Measurements from ENCODE around the gene RHBDL1. TPM values are rescaled to one million over a fixed set of nuclear protein-coding genes. Genes with fewer than 3 reads are reported as not detected.

The RHBDL1 gene
- total and polyA plus RNA-seq, 9 of the 15 experiments (the other 6 are each of a cell fraction or from before 2014, with no cell fraction given): 0.03 to 5.6 (median 1.3) TPM; not detected in 1

GRCh38 chr16:678858-679813, 3.7 kb downstream of the RHBDL1 start:
- H3K4me3 ChIP-seq: peak overlapping the region; percentile 64
- peaks cover 45% of the 10 kb centered on the region for H3K79me2 ChIP-seq (ENCODE audit: control insufficient read depth, insufficient read depth, low read length)
- H3K9me1 ChIP-seq (ENCODE audit: control insufficient read depth, insufficient read depth, low read length): peaks cover 11% of the 10 kb centered on the region
- peaks cover 21% of the 10 kb centered on the region for H4K20me1 ChIP-seq (replicated peaks; ENCODE audit: control insufficient read depth, insufficient read depth, low read length)
- intact Hi-C loops (cut with micrococcal nuclease): loop anchor here (5.0 kb wide), 1 partner anchor 42 kb away; the partner anchor contains the start of gene METTL26
- H2AFZ ChIP-seq (ENCODE audit: low read depth, low read length): peak overlapping the region; percentile 92
- FAIRE-seq (peak; percentile 62), ATAC-seq (peak; percentile 58), DNase-seq (ENCODE audit: extremely low read depth in 1 of 4, low spot score in 3 of 4) (peak; percentile 75 to 88 (median 82))
- H3K36me3 ChIP-seq (ENCODE audit: control insufficient read depth, insufficient read depth, low read length): peaks cover 39% of the 10 kb centered on the region
- 10% methylated on average over 38 of the region's 52 CpGs for WGBS (ENCODE audit: insufficient coverage, low coverage, missing lambda C conversion rate)
- H3K4me2 ChIP-seq (ENCODE audit: insufficient read depth, low read length): peak overlapping the region; percentile 98
- peaks cover 45 to 98% of the 10 kb centered on the region in 2 experiments for H3K4me1 ChIP-seq (replicated peaks in 1 of 2; ENCODE audit: control insufficient read depth in 2 of 2, insufficient read depth in 2 of 2, low read length in 2 of 2)
- peak overlapping the region; percentile 84 to 93 for H3K9ac ChIP-seq (ENCODE audit: insufficient read depth in 1 of 2, low read depth in 2 of 2, low read length in 2 of 2)
- no peaks in the 10 kb centered on the region for H3K27me3 ChIP-seq (ENCODE audit: control insufficient read depth in 2 of 2, insufficient read depth in 2 of 2, low read length in 2 of 2)
- in situ Hi-C loops (cut with MboI): loop anchor here (10.0 kb wide), 1 partner anchor 284 kb away; the partner anchor contains the start of gene NME4
- CTCF ChIA-PET (ENCODE audit: low intra/inter-chr PET ratio): no interaction called here
- H3K9me3 ChIP-seq (replicated peaks; ENCODE audit: control insufficient read depth, insufficient read depth, low read depth, low read length): no peaks in the 10 kb centered on the region
- H3K27ac ChIP-seq (ENCODE audit: extremely low read depth, low read depth, low read length): peak overlapping the region; percentile 82
- POLR2A ChIA-PET: interaction anchor here (0.6 to 1.5 kb wide), 6 partner anchors 10 to 386 kb away, joined by 3 to 4 read pairs (median 3); no protein-coding TSS in a partner anchor
- no TSS peak for BruUV-seq (replicated peaks)
- TF ChIP-seq NUFIP1 (IDR thresholded peaks at IDR 0.05; ENCODE audit: partially characterized antibody) (no peak), ZBED1 (IDR thresholded peaks at IDR 0.05) (no peak; the same call in 1 of the 2 replicates), PBX2 (CRISPR knock-in tag; IDR thresholded peaks at IDR 0.05; ENCODE audit: low read depth) (no peak), PBX2 (tag; conservative IDR thresholded peaks at IDR 0.05; ENCODE audit: low read depth) (no peak), SP1 (CRISPR knock-in tag; IDR thresholded peaks at IDR 0.05) (peak; percentile 63), MTA1 (IDR thresholded peaks at IDR 0.05; ENCODE audit: borderline replicate concordance) (no peak), KDM4B (IDR thresholded peaks at IDR 0.05; ENCODE audit: borderline replicate concordance in 2 of 2, low read depth in 1 of 2) (0 out of 4 replicates have a peak, but pooled peaks of 1 of the 2 experiments have one; percentile 23), NR2C2 (CRISPR knock-in tag; IDR thresholded peaks at IDR 0.05) (no peak), NR2C2 (tag; IDR thresholded peaks at IDR 0.05) (no peak)
- TF ChIP-seq, protein P1, sequence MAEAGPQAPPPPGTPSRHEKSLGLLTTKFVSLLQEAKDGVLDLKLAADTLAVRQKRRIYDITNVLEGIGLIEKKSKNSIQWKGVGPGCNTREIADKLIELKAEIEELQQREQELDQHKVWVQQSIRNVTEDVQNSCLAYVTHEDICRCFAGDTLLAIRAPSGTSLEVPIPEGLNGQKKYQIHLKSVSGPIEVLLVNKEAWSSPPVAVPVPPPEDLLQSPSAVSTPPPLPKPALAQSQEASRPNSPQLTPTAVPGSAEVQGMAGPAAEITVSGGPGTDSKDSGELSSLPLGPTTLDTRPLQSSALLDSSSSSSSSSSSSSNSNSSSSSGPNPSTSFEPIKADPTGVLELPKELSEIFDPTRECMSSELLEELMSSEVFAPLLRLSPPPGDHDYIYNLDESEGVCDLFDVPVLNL (CRISPR knock-in tag; IDR thresholded peaks at IDR 0.05; ENCODE audit: low read depth): 0 out of 2 replicates have a peak, but pooled peaks have one; percentile 25
- TF ChIP-seq, protein P2, sequence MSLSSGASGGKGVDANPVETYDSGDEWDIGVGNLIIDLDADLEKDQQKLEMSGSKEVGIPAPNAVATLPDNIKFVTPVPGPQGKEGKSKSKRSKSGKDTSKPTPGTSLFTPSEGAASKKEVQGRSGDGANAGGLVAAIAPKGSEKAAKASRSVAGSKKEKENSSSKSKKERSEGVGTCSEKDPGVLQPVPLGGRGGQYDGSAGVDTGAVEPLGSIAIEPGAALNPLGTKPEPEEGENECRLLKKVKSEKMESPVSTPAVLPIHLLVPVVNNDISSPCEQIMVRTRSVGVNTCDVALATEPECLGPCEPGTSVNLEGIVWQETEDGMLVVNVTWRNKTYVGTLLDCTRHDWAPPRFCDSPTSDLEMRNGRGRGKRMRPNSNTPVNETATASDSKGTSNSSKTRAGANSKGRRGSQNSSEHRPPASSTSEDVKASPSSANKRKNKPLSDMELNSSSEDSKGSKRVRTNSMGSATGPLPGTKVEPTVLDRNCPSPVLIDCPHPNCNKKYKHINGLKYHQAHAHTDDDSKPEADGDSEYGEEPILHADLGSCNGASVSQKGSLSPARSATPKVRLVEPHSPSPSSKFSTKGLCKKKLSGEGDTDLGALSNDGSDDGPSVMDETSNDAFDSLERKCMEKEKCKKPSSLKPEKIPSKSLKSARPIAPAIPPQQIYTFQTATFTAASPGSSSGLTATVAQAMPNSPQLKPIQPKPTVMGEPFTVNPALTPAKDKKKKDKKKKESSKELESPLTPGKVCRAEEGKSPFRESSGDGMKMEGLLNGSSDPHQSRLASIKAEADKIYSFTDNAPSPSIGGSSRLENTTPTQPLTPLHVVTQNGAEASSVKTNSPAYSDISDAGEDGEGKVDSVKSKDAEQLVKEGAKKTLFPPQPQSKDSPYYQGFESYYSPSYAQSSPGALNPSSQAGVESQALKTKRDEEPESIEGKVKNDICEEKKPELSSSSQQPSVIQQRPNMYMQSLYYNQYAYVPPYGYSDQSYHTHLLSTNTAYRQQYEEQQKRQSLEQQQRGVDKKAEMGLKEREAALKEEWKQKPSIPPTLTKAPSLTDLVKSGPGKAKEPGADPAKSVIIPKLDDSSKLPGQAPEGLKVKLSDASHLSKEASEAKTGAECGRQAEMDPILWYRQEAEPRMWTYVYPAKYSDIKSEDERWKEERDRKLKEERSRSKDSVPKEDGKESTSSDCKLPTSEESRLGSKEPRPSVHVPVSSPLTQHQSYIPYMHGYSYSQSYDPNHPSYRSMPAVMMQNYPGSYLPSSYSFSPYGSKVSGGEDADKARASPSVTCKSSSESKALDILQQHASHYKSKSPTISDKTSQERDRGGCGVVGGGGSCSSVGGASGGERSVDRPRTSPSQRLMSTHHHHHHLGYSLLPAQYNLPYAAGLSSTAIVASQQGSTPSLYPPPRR (CRISPR knock-in tag; IDR thresholded peaks at IDR 0.05; ENCODE audit: borderline replicate concordance): no peak

Data from K562 (cell line).